PC-3 (cell line): Measurements from ENCODE around the gene SLC43A2. TPM values are rescaled to one million over a fixed set of nuclear protein-coding genes. Genes with fewer than 3 reads are reported as not detected.

Source experiments
- ATAC-seq: fragments of 200-7000 bp; cut with Tn5 transposase; 2 replicates; pipeline ENCODE4 v1.9.1; 2020; ENCODE audit warnings: mild to moderate bottlenecking, moderate library complexity
- BruUV-seq: library from RNA; stranded (reverse); fragments of 400-500 nt; replicated peaks from 2 replicates; lab custom pipeline; 2021; lab: Mats Ljungman, UMichigan
- CTCF ChIA-PET: fragments of 300-600 bp; sonication (Branson Sonifier 250); formaldehyde crosslinking; loops from one replicate; lab custom pipeline; 2022; ENCODE audit warnings: antibody characterized with exemption; lab: Charles Lee
- POLR2A ChIA-PET: fragments of 300-600 bp; sonication (Branson Sonifier 250); formaldehyde crosslinking; loops from one replicate; lab custom pipeline; 2022; ENCODE audit warnings: antibody characterized with exemption; ENCODE audit not compliant: unreplicated experiment; lab: Charles Lee
- DNase-seq: peaks from one replicate; pipeline ENCODE4 v3.0.0-alpha.2; 2015
- H2AFZ ChIP-seq: fragments of 300-600 bp; sonication (generic); 2 replicates; pipeline ENCODE4 v1.6.0; 2016; ENCODE audit warnings: antibody characterized with exemption, low read length
- H3F3A ChIP-seq: fragments of 300-600 bp; sonication (generic); one replicate; pipeline ENCODE4 v1.6.0; 2017; ENCODE audit warnings: antibody characterized with exemption, low read length, control low read depth, mild to moderate bottlenecking; ENCODE audit not compliant: unreplicated experiment
- H3K27ac ChIP-seq: fragments of 300-600 bp; sonication (generic); 2 replicates; pipeline ENCODE4 v1.5.1; 2016; ENCODE audit warnings: mild to moderate bottlenecking, low read length
- H3K27me3 ChIP-seq: fragments of 300-600 bp; sonication (generic); 2 replicates; pipeline ENCODE4 v1.6.1; 2016; ENCODE audit warnings: low read length, mixed read lengths
- H3K36me3 ChIP-seq: fragments of 300-600 bp; sonication (generic); 2 replicates; pipeline ENCODE4 v1.6.1; 2016; ENCODE audit warnings: low read depth, mixed run types, low read length, mixed read lengths
- H3K4me1 ChIP-seq: fragments of 300-600 bp; sonication (generic); 2 replicates; pipeline ENCODE4 v1.5.1; 2016; ENCODE audit warnings: low read length; ENCODE audit not compliant: insufficient read depth
- H3K4me2 ChIP-seq: fragments of 300-600 bp; sonication (generic); 2 replicates; pipeline ENCODE4 v1.6.0; 2016; ENCODE audit warnings: low read length
- H3K4me3 ChIP-seq: fragments of 300-600 bp; sonication (generic); 2 replicates; pipeline ENCODE4 v1.5.1; 2016; ENCODE audit warnings: mild to moderate bottlenecking, low read length, mixed read lengths
- H3K79me2 ChIP-seq: fragments of 300-600 bp; sonication (generic); 2 replicates; pipeline ENCODE4 v1.6.1; 2017; ENCODE audit warnings: low read length, mixed read lengths
- H3K9ac ChIP-seq: fragments of 300-600 bp; sonication (generic); 2 replicates; pipeline ENCODE4 v1.6.0; 2016; ENCODE audit warnings: mild to moderate bottlenecking, low read length
- H3K9me2 ChIP-seq: fragments of 300-600 bp; sonication (generic); replicated peaks from 2 replicates; pipeline ENCODE4 v1.6.1; 2016; ENCODE audit warnings: mixed run types, low read length, mixed read lengths
- H3K9me3 ChIP-seq: fragments of 300-600 bp; sonication (generic); 2 replicates; pipeline ENCODE4 v1.6.1; 2016; ENCODE audit warnings: low read length, mixed read lengths
- H4K20me1 ChIP-seq: fragments of 300-600 bp; sonication (generic); 2 replicates; pipeline ENCODE4 v1.6.1; 2016; ENCODE audit warnings: low read length, mixed read lengths
- CTCF ChIP-seq: fragments of 300-600 bp; sonication (generic); conservative IDR thresholded peaks from 2 replicates; pipeline ENCODE4 v1.5.1; 2017; ENCODE audit warnings: antibody characterized with exemption, low read depth, mild to moderate bottlenecking, low read length
- EZH2 ChIP-seq: fragments of 300-600 bp; sonication (generic); IDR thresholded peaks from one replicate; pipeline ENCODE4 v1.6.1; 2017; ENCODE audit warnings: antibody characterized with exemption, mild to moderate bottlenecking, low read length; ENCODE audit not compliant: unreplicated experiment
- EZH2phosphoT487 ChIP-seq: fragments of 300-600 bp; sonication (generic); IDR thresholded peaks from 2 replicates; pipeline ENCODE4 v1.6.1; 2018; ENCODE audit warnings: mild to moderate bottlenecking, antibody characterized with exemption, low read length, borderline replicate concordance
- intact Hi-C: fragments of 100-400 bp; cut with micrococcal nuclease; formaldehyde crosslinking; loops from 2 replicates; pipeline ENCODE4 v1.9.0; 2023
- total RNA-seq: library from RNA; depleted of rRNA; stranded (reverse); fragments of >200 nt; gene quantifications from 2 replicates; pipeline ENCODE4 v1.2.3, GENCODE V29; 2014

The SLC43A2 gene
- total RNA-seq, 1 experiment from 2014 or later, result 6.2 TPM

GRCh38 chr17:1590747-1591473 is 37.7 kb downstream of the SLC43A2 start:
- Histone ChIP-seq H2AFZ (no peak overlapping the region), H3K4me2 (peak overlapping the region; percentile 76), H3K27me3 (no peaks in the 10 kb centered on the region), H3K9me2 (no peaks in the 10 kb centered on the region), H4K20me1 (peaks cover 4% of the 10 kb centered on the region; the same call in 1 of the 2 replicates), H3K27ac (peak overlapping the region; percentile 48; the same call in 1 of the 2 replicates), H3K4me1 (peaks cover 13% of the 10 kb centered on the region), H3F3A (no peaks in the 10 kb centered on the region), H3K4me3 (no peak overlapping the region), H3K36me3 (no peaks in the 10 kb centered on the region), H3K9me3 (no peaks in the 10 kb centered on the region), H3K9ac (no peak overlapping the region), H3K79me2 (no peaks in the 10 kb centered on the region)
- no TSS peak for BruUV-seq
- ChIA-PET POLR2A (no interaction called here), CTCF (no interaction called here)
- no peak for DNase-seq
- TF ChIP-seq CTCF (no peak), EZH2 (no peak), EZH2phosphoT487 (no peak)
- ATAC-seq, result no peak
- intact Hi-C loops, result no loop called here

- POLR2A ChIA-PET, result interaction anchor here (0.7 kb wide), 1 partner anchor 43 kb away, joined by 4 read pairs; no protein-coding TSS in a partner anchor
- Histone ChIP-seq H3K27ac (peak overlapping the region; percentile 48), H3K4me1 (peaks cover 13% of the 10 kb centered on the region), H4K20me1 (peaks cover 4% of the 10 kb centered on the region; the same call in 1 of the 2 replicates), H3K4me3 (0 out of 2 replicates have a peak overlapping the region, but pooled peaks have one; percentile 18), H3K9ac (no peak overlapping the region), H3K79me2 (no peaks in the 10 kb centered on the region), H3K36me3 (no peaks in the 10 kb centered on the region), H3F3A (no peaks in the 10 kb centered on the region), H3K4me2 (peak overlapping the region; percentile 76), H3K9me2 (no peaks in the 10 kb centered on the region), H2AFZ (no peak overlapping the region), H3K9me3 (no peaks in the 10 kb centered on the region), H3K27me3 (no peaks in the 10 kb centered on the region)
- intact Hi-C loops, result no loop called here
- ATAC-seq, result peak; percentile 98
- CTCF ChIA-PET, result no interaction called here
- BruUV-seq, result no TSS peak
- TF ChIP-seq CTCF (no peak), EZH2 (no peak), EZH2phosphoT487 (no peak)
- DNase-seq, result peak; percentile 84
Observed at GRCh38 chr17:1590029-1590746, 38.4 kb downstream of the SLC43A2 start.
